H9 (cell line): ENCODE measurements around the gene PIP5KL1. TPM values are rescaled to one million over a fixed set of nuclear protein-coding genes. Genes with fewer than 3 reads are reported as not detected.

Experiments
- DNase-seq: peaks from one replicate; pipeline ENCODE4 v3.0.0-alpha.2; 2017
- H2AFZ ChIP-seq: one replicate; pipeline ENCODE4 v1.6.1; 2013; ENCODE audit warnings: mild to moderate bottlenecking, low read length, control low read depth, moderate library complexity
- H2AK5ac ChIP-seq: 2 replicates; pipeline ENCODE4 v1.6.1; 2013; ENCODE audit warnings: low read length, control low read depth, mixed read lengths; ENCODE audit not compliant: insufficient read length
- H2BK120ac ChIP-seq: one replicate; pipeline ENCODE4 v1.6.1; 2013; ENCODE audit warnings: low read depth, mild to moderate bottlenecking, low read length, control low read depth, inconsistent platforms; ENCODE audit not compliant: poor library complexity, severe bottlenecking
- H2BK12ac ChIP-seq: 2 replicates; pipeline ENCODE4 v1.6.1; 2013; ENCODE audit warnings: low read length, control low read depth, mixed read lengths, low read depth; ENCODE audit not compliant: insufficient read length
- H2BK15ac ChIP-seq: 2 replicates; pipeline ENCODE4 v1.6.1; 2013; ENCODE audit warnings: low read depth, low read length, control low read depth
- H2BK20ac ChIP-seq: one replicate; pipeline ENCODE4 v1.6.1; 2013; ENCODE audit warnings: low read depth, mild to moderate bottlenecking, low read length, control low read depth, inconsistent platforms; ENCODE audit not compliant: poor library complexity, severe bottlenecking
- H2BK5ac ChIP-seq: 2 replicates; pipeline ENCODE4 v1.6.1; 2013; ENCODE audit warnings: low read length, control low read depth, mixed read lengths; ENCODE audit not compliant: insufficient read length
- H3K14ac ChIP-seq: 2 replicates; pipeline ENCODE4 v1.6.1; 2013; ENCODE audit warnings: low read length, control low read depth; ENCODE audit not compliant: insufficient read depth
- H3K18ac ChIP-seq: 2 replicates; pipeline ENCODE4 v1.6.1; 2013; ENCODE audit warnings: low read depth, mild to moderate bottlenecking, mixed read lengths, low read length, control low read depth; ENCODE audit not compliant: insufficient read length
- H3K23ac ChIP-seq: 2 replicates; pipeline ENCODE4 v1.6.1; 2013; ENCODE audit warnings: low read length, control low read depth, mixed read lengths, low read depth; ENCODE audit not compliant: insufficient read length
- H3K23me2 ChIP-seq: 2 replicates; pipeline ENCODE4 v1.6.1; 2013; ENCODE audit warnings: low read depth, mild to moderate bottlenecking, mixed read lengths, low read length, control low read depth; ENCODE audit not compliant: insufficient read length, poor library complexity, severe bottlenecking
- H3K27ac ChIP-seq: 2 replicates; pipeline ENCODE4 v1.5.1; 2013; ENCODE audit warnings: low read length, control low read depth, mixed read lengths, low read depth; ENCODE audit not compliant: insufficient read length
- H3K27me3 ChIP-seq: 2 replicates; pipeline ENCODE4 v1.6.1; 2013; ENCODE audit warnings: low read length, control low read depth, inconsistent platforms; ENCODE audit not compliant: insufficient read depth
- H3K4ac ChIP-seq: 2 replicates; pipeline ENCODE4 v1.6.1; 2013; ENCODE audit warnings: low read depth, mild to moderate bottlenecking, control low read depth, inconsistent platforms, low read length, moderate library complexity
- H3K4me1 ChIP-seq: 2 replicates; pipeline ENCODE4 v1.6.1; 2013; ENCODE audit warnings: low read length, control low read depth, inconsistent platforms; ENCODE audit not compliant: insufficient read depth
- H3K4me2 ChIP-seq: 2 replicates; pipeline ENCODE4 v1.6.1; 2013; ENCODE audit warnings: low read length, control low read depth, mixed read lengths; ENCODE audit not compliant: insufficient read length, insufficient read depth
- H3K56ac ChIP-seq: 2 replicates; pipeline ENCODE4 v1.6.1; 2013; ENCODE audit warnings: low read depth, mild to moderate bottlenecking, mixed read lengths, low read length, control low read depth; ENCODE audit not compliant: insufficient read length
- H3K79me1 ChIP-seq: 2 replicates; pipeline ENCODE4 v1.6.1; 2013; ENCODE audit warnings: low read depth, mild to moderate bottlenecking, moderate library complexity, low read length, control low read depth, inconsistent platforms; ENCODE audit not compliant: insufficient read depth, poor library complexity, severe bottlenecking
- H3K79me2 ChIP-seq: 2 replicates; pipeline ENCODE4 v1.6.1; 2013; ENCODE audit warnings: low read length, control low read depth, inconsistent platforms; ENCODE audit not compliant: insufficient read depth
- H3K9ac ChIP-seq: 2 replicates; pipeline ENCODE4 v1.6.1; 2013; ENCODE audit warnings: low read length, control low read depth, mixed read lengths; ENCODE audit not compliant: insufficient read length; ENCODE audit errors: extremely low read depth
- H3K9me3 ChIP-seq: one replicate; pipeline ENCODE4 v1.6.1; 2013; ENCODE audit warnings: low read depth, low read length, inconsistent platforms; ENCODE audit not compliant: control insufficient read depth
- H3T11ph ChIP-seq: one replicate; pipeline ENCODE4 v1.6.1; 2013; ENCODE audit warnings: mild to moderate bottlenecking, low read length, control low read depth, inconsistent platforms
- H4K20me1 ChIP-seq: one replicate; pipeline ENCODE4 v1.6.1; 2013; ENCODE audit not compliant: control insufficient read depth, insufficient read length, insufficient read depth
- H4K5ac ChIP-seq: 2 replicates; pipeline ENCODE4 v1.6.1; 2013; ENCODE audit warnings: low read depth, mild to moderate bottlenecking, mixed read lengths, low read length, control low read depth; ENCODE audit not compliant: insufficient read length
- H4K8ac ChIP-seq: replicated peaks from 2 replicates; pipeline ENCODE4 v1.6.1; 2013; ENCODE audit warnings: low read length, control low read depth, mixed read lengths, low read depth; ENCODE audit not compliant: insufficient read length
- H4K91ac ChIP-seq: 2 replicates; pipeline ENCODE4 v1.6.1; 2013; ENCODE audit warnings: low read depth, mild to moderate bottlenecking, moderate library complexity, mixed read lengths, low read length, control low read depth; ENCODE audit not compliant: insufficient read length
- H3K27ac Mint-ChIP-seq, 3 experiments: 2 replicates in 2 of 3; 3 replicates in 1 of 3; pipeline ENCODE4 v1.8.0; 2020 to 2021; ENCODE audit warnings: mixed read lengths in 3 of 3, mild to moderate bottlenecking in 1 of 3, moderate library complexity in 1 of 3
- H3K27me3 Mint-ChIP-seq: 2 replicates; pipeline ENCODE4 v1.8.0; 2021; ENCODE audit warnings: low read depth, mild to moderate bottlenecking, moderate library complexity, mixed read lengths
- H3K36me3 Mint-ChIP-seq, 3 experiments: 2 replicates in 2 of 3; 3 replicates in 1 of 3; pipeline ENCODE4 v1.8.0; 2020 to 2021; ENCODE audit warnings: low read depth in 3 of 3, mixed read lengths in 3 of 3; ENCODE audit not compliant: insufficient read depth in 1 of 3
- H3K4me1 Mint-ChIP-seq, 2 experiments: 2 replicates each; pipeline ENCODE4 v1.8.0; 2020; ENCODE audit warnings: mixed read lengths in 2 of 2
- H3K4me3 Mint-ChIP-seq, 2 experiments: 2 replicates in 1 of 2; 3 replicates in 1 of 2; pipeline ENCODE4 v1.8.0; 2020 to 2021; ENCODE audit warnings: mild to moderate bottlenecking in 2 of 2, mixed read lengths in 2 of 2, moderate library complexity in 1 of 2
- H3K9me3 Mint-ChIP-seq, 2 experiments: 2 replicates in 1 of 2; 3 replicates in 1 of 2; pipeline ENCODE4 v1.8.0; 2020; ENCODE audit warnings: mild to moderate bottlenecking in 2 of 2, mixed read lengths in 2 of 2, moderate library complexity in 1 of 2
- WGBS: extraction: QIAGEN DNeasy Blood & Tissue Kit; methylation state at CpG from one replicate; pipeline ENCODE4 v1.1.7; 2013; ENCODE audit warnings: missing lambda C conversion rate, low lambda C conversion rate, mixed read lengths; ENCODE audit not compliant: insufficient read length; ENCODE audit errors: extremely low coverage; 5-methylcytosine and 5-hydroxymethylcytosine counted together
- total RNA-seq: library from RNA; stranded (reverse); gene quantifications from 2 replicates; pipeline ENCODE4 v1.2.1, GENCODE V29; 2021
- TF ChIP-seq, protein P1 (sequence below): fragments of 200-600 bp; sonication (generic); conservative IDR thresholded peaks from 3 replicates; pipeline ENCODE4 v1.8.0; 2021; ENCODE audit warnings: antibody characterized with exemption, mild to moderate bottlenecking

The PIP5KL1 gene
- total RNA-seq, 1 experiment from 2014 or later = 11.6 TPM

DNA sequence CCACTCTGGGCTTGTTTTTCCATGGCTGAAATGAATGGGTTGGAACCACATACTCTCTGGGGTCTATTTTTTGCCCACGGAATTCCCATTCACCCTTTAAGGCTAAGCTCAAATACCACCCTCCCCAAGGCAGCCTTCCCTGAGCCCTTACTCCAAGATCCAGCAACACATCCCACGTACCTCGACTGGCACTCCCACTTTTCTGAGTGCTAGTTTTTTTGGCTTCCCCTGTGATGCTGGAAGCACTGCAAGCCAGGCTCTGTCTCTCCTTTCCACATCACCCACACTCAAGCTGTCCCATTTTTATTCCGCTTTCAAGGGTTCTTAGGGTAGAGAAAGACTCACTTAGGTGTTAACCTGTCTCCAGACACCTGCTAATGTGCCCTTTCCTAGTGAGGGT lies 37.2 kb downstream of the PIP5KL1 start:
- Histone ChIP-seq H2BK20ac (no peak overlapping the region), H3K23me2 (peaks cover under 1% of the 10 kb centered on the region), H2AK5ac (no peak overlapping the region), H2BK15ac (no peak overlapping the region), H4K8ac (no peak overlapping the region), H3K79me2 (no peaks in the 10 kb centered on the region), H3K4me2 (no peak overlapping the region), H3K14ac (no peak overlapping the region), H3K79me1 (no peaks in the 10 kb centered on the region), H3K27me3 (no peaks in the 10 kb centered on the region), H2AFZ (no peak overlapping the region), H4K91ac (no peak overlapping the region), H3K4me1 (no peaks in the 10 kb centered on the region; the same call in 1 of the 2 replicates), H2BK5ac (no peak overlapping the region), H3K56ac (no peak overlapping the region), H3K18ac (no peak overlapping the region), H2BK12ac (no peak overlapping the region), H3K23ac (no peak overlapping the region), H3K27ac (no peak overlapping the region), H3T11ph (no peak overlapping the region), H2BK120ac (no peak overlapping the region), H4K20me1 (no peaks in the 10 kb centered on the region), H3K4ac (no peak overlapping the region), H4K5ac (no peak overlapping the region), H3K9ac (no peak overlapping the region), H3K9me3 (no peaks in the 10 kb centered on the region)
- peak overlapping the region in 1 of 2 experiments; percentile 29; a peak in 2 of 5 replicates for H3K4me3 Mint-ChIP-seq
- peaks cover 9% of the 10 kb centered on the region in 2 experiments; a peak in 3 of 5 replicates for H3K9me3 Mint-ChIP-seq
- WGBS = no CpG with 5 or more reads among the region's 4 CpGs
- no peaks in the 10 kb centered on the region for H3K27me3 Mint-ChIP-seq
- DNase-seq = no peak
- TF ChIP-seq, protein P1, sequence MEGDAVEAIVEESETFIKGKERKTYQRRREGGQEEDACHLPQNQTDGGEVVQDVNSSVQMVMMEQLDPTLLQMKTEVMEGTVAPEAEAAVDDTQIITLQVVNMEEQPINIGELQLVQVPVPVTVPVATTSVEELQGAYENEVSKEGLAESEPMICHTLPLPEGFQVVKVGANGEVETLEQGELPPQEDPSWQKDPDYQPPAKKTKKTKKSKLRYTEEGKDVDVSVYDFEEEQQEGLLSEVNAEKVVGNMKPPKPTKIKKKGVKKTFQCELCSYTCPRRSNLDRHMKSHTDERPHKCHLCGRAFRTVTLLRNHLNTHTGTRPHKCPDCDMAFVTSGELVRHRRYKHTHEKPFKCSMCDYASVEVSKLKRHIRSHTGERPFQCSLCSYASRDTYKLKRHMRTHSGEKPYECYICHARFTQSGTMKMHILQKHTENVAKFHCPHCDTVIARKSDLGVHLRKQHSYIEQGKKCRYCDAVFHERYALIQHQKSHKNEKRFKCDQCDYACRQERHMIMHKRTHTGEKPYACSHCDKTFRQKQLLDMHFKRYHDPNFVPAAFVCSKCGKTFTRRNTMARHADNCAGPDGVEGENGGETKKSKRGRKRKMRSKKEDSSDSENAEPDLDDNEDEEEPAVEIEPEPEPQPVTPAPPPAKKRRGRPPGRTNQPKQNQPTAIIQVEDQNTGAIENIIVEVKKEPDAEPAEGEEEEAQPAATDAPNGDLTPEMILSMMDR = no peak
- peaks cover 8 to 12% of the 10 kb centered on the region in 2 experiments for H3K4me1 Mint-ChIP-seq
- no peak overlapping the region for H3K27ac Mint-ChIP-seq
- H3K36me3 Mint-ChIP-seq = peaks cover 45 to 68% (median 63%) of the 10 kb centered on the region in 3 experiments
